ENCODE results near the gene PDZD7. TPM values are rescaled to one million over a fixed set of nuclear protein-coding genes. Genes with fewer than 3 reads are reported as not detected.

Gene PDZD7
- total RNA-seq, 8 experiments from 2014 or later, result 0.27 to 9.6 (median 3.5) TPM

DNA sequence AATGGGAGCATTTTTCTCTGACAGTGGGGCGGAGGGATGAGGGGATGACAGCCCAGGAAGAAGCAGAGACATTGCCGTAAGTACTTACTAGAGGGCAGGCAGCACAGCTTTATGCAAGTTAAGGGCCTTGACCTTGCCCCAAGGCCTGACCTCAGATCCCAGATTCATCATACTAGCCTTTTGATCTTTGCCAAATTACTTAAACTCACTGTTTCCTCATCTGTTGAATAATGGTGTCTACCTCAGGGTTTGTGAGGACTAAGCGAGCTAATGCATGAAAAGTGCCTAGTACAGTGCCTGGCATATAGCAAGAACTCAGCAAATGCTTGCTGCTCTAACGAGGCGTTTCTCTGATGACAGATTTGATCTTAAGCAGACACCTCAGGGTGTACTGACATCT is 65.1 kb downstream of the PDZD7 start:
- H3K4me3 ChIP-seq, result no peak overlapping the region
- in situ Hi-C loops (cut with MboI; ENCODE audit: low pct_unique_long_range_greater_than_20kb in 2 of 9, low sequenced_read_pairs in 9 of 9, unreplicated experiment in 9 of 9), result no loop called here
- H3K27ac ChIP-seq, result no peak overlapping the region
- no peak for ATAC-seq (replicated peaks in 6 of 8)
- H3K4me1 ChIP-seq (replicated peaks in 1 of 2), result peaks cover 5 to 10% of the 10 kb centered on the region in 2 donors
- 61 to 100% (median 80%) methylated on average over 1 to 5 of the region's 5 CpGs for WGBS, 10 experiments

- WGBS, 10 experiments, result 83 to 100% (median 100%) methylated on average over 1 of the region's 1 CpG; no CpG with 5 or more reads in 3 of the 10 experiments
- H3K27ac ChIP-seq, result no peak overlapping the region
- H3K4me1 ChIP-seq (replicated peaks in 1 of 2), result no peaks in the 10 kb centered on the region
- no peak overlapping the region for H3K4me3 ChIP-seq
- no peak for ATAC-seq (replicated peaks in 6 of 8)
- in situ Hi-C loops (cut with MboI; ENCODE audit: low pct_unique_long_range_greater_than_20kb in 2 of 9, low sequenced_read_pairs in 9 of 9, unreplicated experiment in 9 of 9), result no loop called here
Measured at GRCh38 chr10:100963826-100964225, 67.1 kb downstream of the PDZD7 start.

GRCh38 chr10:100962351-100963080 is 68.4 kb downstream of the PDZD7 start:
- H3K4me3 ChIP-seq, result no peak overlapping the region
- H3K4me1 ChIP-seq (replicated peaks in 1 of 2), result no peaks in the 10 kb centered on the region
- in situ Hi-C loops (cut with MboI; ENCODE audit: low pct_unique_long_range_greater_than_20kb in 2 of 9, low sequenced_read_pairs in 9 of 9, unreplicated experiment in 9 of 9), result no loop called here
- 64 to 100% (median 95%) methylated on average over 1 to 4 of the region's 4 CpGs for WGBS, 10 experiments
- H3K27ac ChIP-seq, result no peak overlapping the region
- ATAC-seq (replicated peaks in 6 of 8), result no peak

DNA sequence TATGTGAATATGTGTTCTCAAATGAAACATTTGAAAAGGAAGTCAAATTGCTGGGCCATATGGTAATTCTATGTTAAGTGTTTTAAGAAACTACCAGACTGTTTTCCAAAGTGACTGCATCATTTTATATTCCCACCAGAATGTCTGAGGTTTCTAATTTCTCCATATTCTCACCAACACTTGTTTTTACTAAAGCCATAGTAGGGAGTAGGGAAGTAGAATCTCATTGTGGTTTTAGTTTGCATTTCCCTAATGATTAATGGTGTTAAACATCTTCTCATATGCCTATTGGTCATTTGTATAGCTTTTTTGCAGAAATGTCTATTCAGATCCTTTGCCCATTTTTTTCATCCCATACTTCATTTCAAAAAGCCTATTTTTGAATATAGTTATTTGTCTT is 70.7 kb downstream of the PDZD7 start:
- H3K4me3 ChIP-seq, result no peak overlapping the region
- no peak overlapping the region for H3K27ac ChIP-seq
- in situ Hi-C loops (cut with MboI; ENCODE audit: low pct_unique_long_range_greater_than_20kb in 2 of 9, low sequenced_read_pairs in 9 of 9, unreplicated experiment in 9 of 9), result no loop called here
- ATAC-seq (replicated peaks in 6 of 8), result peak in 2 of 8 experiments; percentile 26 to 46
- no peaks in the 10 kb centered on the region for H3K4me1 ChIP-seq (replicated peaks in 1 of 2)

Other genes starting within 250 kb of the PDZD7 start
- gene SLF2, start 118.2 kb downstream of the PDZD7 start, total RNA-seq, result 10 to 100 TPM; 18.9 to 42.7 (median 31.5) TPM
- gene SEMA4G, start 61.6 kb downstream of the PDZD7 start, total RNA-seq, result 10 to 100 TPM in 5 of 8 experiments, 1 to 10 TPM in 3; 3.2 to 17.0 (median 10.1) TPM
- gene MRPL43, start 43.6 kb downstream of the PDZD7 start, total RNA-seq, result 100 to 1,000 TPM in 1 of 8 experiments, 10 to 100 TPM in 7; 57.8 to 101 (median 71.6) TPM
- 10 to 100 TPM in 4 of 8 experiments, 1 to 10 TPM in 4; 5.7 to 31.3 (median 10.5) TPM for gene TWNK, start 43.6 kb downstream of the PDZD7 start, total RNA-seq
- gene LZTS2, start 31.3 kb downstream of the PDZD7 start, total RNA-seq, result 10 to 100 TPM; 24.4 to 59.7 (median 48.2) TPM
- gene SFXN3, start 105 bp upstream of the PDZD7 start, total RNA-seq, result 10 to 100 TPM; 12.9 to 54.6 (median 26.1) TPM
- gene KAZALD1, start 30.9 kb upstream of the PDZD7 start, total RNA-seq, result 10 to 100 TPM in 3 of 8 experiments, 1 to 10 TPM in 5; 1.1 to 47.5 (median 2.6) TPM
- under 1 TPM in 5 of 8 experiments, not detected in 3; 0.05 to 0.66 (median 0.45) TPM for gene TLX1, start 100.2 kb upstream of the PDZD7 start, total RNA-seq
- gene LBX1, start 198.3 kb upstream of the PDZD7 start, total RNA-seq, result 10 to 100 TPM in 3 of 8 experiments, 1 to 10 TPM in 3, under 1 TPM in 2; 0.29 to 58.6 (median 1.8) TPM